Measurements from ENCODE around the gene VPS37B.
A peak's percentile ranks its signal among the peaks of the same experiment; 100 is the strongest.

The VPS37B gene

GRCh38 chr12:122887819-122888212 is 8.1 kb downstream of the VPS37B start:
- peak overlapping the region; percentile 42 for H3K4me3 ChIP-seq (ENCODE audit: low read depth, low read length)
- DNase-seq (ENCODE audit: low read depth): no peak
- TF ChIP-seq, protein P1, sequence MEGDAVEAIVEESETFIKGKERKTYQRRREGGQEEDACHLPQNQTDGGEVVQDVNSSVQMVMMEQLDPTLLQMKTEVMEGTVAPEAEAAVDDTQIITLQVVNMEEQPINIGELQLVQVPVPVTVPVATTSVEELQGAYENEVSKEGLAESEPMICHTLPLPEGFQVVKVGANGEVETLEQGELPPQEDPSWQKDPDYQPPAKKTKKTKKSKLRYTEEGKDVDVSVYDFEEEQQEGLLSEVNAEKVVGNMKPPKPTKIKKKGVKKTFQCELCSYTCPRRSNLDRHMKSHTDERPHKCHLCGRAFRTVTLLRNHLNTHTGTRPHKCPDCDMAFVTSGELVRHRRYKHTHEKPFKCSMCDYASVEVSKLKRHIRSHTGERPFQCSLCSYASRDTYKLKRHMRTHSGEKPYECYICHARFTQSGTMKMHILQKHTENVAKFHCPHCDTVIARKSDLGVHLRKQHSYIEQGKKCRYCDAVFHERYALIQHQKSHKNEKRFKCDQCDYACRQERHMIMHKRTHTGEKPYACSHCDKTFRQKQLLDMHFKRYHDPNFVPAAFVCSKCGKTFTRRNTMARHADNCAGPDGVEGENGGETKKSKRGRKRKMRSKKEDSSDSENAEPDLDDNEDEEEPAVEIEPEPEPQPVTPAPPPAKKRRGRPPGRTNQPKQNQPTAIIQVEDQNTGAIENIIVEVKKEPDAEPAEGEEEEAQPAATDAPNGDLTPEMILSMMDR (IDR thresholded peaks at IDR 0.05; ENCODE audit: control insufficient read depth, extremely low read depth, insufficient read depth): no peak

GRCh38 chr12:122886851-122887818 is 8.8 kb downstream of the VPS37B start:
- TF ChIP-seq, protein P1 (IDR thresholded peaks at IDR 0.05; ENCODE audit: control insufficient read depth, extremely low read depth, insufficient read depth): no peak
- H3K4me3 ChIP-seq (ENCODE audit: low read depth, low read length): peak overlapping the region; percentile 42; the same call in 1 of the 2 replicates
- DNase-seq (ENCODE audit: low read depth): no peak

GRCh38 chr12:122886161-122886560 is 9.8 kb downstream of the VPS37B start:
- TF ChIP-seq, protein P1 (IDR thresholded peaks at IDR 0.05; ENCODE audit: control insufficient read depth, extremely low read depth, insufficient read depth): no peak
- DNase-seq (ENCODE audit: low read depth): no peak
- H3K4me3 ChIP-seq (ENCODE audit: low read depth, low read length): no peak overlapping the region

GRCh38 chr12:122884860-122885259 is 11.1 kb downstream of the VPS37B start:
- no peak for DNase-seq (ENCODE audit: low read depth)
- TF ChIP-seq, protein P1 (IDR thresholded peaks at IDR 0.05; ENCODE audit: control insufficient read depth, extremely low read depth, insufficient read depth): no peak
- H3K4me3 ChIP-seq (ENCODE audit: low read depth, low read length): no peak overlapping the region

GRCh38 chr12:122884091-122884826 is 11.7 kb downstream of the VPS37B start:
- H3K4me3 ChIP-seq (ENCODE audit: low read depth, low read length): no peak overlapping the region
- DNase-seq (ENCODE audit: low read depth): no peak
- TF ChIP-seq, protein P1 (IDR thresholded peaks at IDR 0.05; ENCODE audit: control insufficient read depth, extremely low read depth, insufficient read depth): no peak

DNA sequence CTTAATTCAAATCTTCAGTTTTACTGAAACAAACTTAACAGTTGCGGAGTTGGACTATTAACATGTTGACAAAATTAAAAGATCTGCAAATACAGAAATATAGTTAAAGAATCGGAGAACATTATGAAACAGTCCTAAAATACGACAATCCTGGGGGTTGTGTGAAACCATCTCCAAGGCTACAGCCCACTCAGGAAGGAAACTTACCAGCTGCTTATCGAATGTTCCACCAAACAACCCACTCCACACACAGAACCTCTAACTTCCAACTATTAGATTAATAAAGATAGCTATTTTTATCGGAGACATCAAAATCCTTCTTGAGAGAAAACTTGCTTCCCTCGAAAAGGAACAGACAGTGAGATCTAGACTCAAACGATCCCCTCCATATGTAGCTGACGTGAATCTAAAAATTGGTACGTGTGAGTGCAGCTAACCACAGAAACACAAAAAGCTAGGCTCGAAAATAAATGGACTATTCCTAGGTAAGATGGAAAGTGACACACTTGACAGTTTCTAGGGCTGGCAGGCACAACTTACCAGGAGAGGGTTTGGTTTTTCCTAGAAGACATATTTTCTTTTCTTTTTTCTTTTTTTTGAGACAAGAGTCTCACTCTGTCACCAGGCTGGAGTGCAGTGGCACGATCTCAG is 12.9 kb downstream of the VPS37B start:
- H3K4me3 ChIP-seq (ENCODE audit: low read depth, low read length): no peak overlapping the region
- DNase-seq (ENCODE audit: low read depth): no peak
- TF ChIP-seq, protein P1 (IDR thresholded peaks at IDR 0.05; ENCODE audit: control insufficient read depth, extremely low read depth, insufficient read depth): no peak

Measured in LNCaP clone FGC (cell line).